A549 (cell line): ENCODE results near the gene FAM47A. TPM values are rescaled to one million over a fixed set of nuclear protein-coding genes. Genes with fewer than 3 reads are reported as not detected.

Experiments
- ATAC-seq, 2 experiments: fragments of 200-7000 bp in 1 of 2; fragments of >200 bp in 1 of 2; cut with Nextera tagmentation in 1 of 2; cut with Tn5 transposase in 1 of 2; 3 replicates each; pipeline versions ENCODE4 v1.8.0 to v1.9.1; 2018 to 2020; ENCODE audit warnings: mild to moderate bottlenecking in 1 of 2, moderate library complexity in 1 of 2
- CTCF ChIA-PET: fragments of 300-600 bp; sonication (Branson Sonifier 250); formaldehyde crosslinking; extraction: SDS; loops from one replicate; lab custom pipeline; 2021; ENCODE audit warnings: antibody characterized with exemption, inconsistent platforms; lab: Yijun Ruan, JAX
- POLR2A ChIA-PET: fragments of 350-600 bp; formaldehyde crosslinking; extraction: SDS; loops from one replicate; lab custom pipeline; 2021; ENCODE audit warnings: antibody characterized with exemption, inconsistent platforms; lab: Yijun Ruan, JAX
- DNase-seq, 2 experiments: peaks; one replicate each; pipeline versions ENCODE4 v3.0.0 to v3.0.0-alpha.2; 2011 to 2016; ENCODE audit warnings: low read depth in 1 of 2, low spot score in 1 of 2
- FAIRE-seq: peaks from 2 replicates; lab custom pipeline; 2011; peaks lifted over from hg19 to GRCh38; lab: Jason Lieb, UNC
- H3K27ac ChIP-seq, 2 experiments: fragments of >200 bp; sonication (Bioruptor Twin); formaldehyde crosslinking; 3 replicates each; pipeline ENCODE4 v1.5.1; 2016 to 2017
- H3K4me1 ChIP-seq: fragments of >200 bp; sonication (Bioruptor Twin); formaldehyde crosslinking; 3 replicates; pipeline ENCODE4 v1.6.1; 2016
- H3K4me2 ChIP-seq: fragments of >200 bp; sonication (Bioruptor Twin); formaldehyde crosslinking; 3 replicates; pipeline ENCODE4 v1.6.1; 2016
- H3K4me3 ChIP-seq: fragments of >200 bp; sonication (Bioruptor Twin); formaldehyde crosslinking; 3 replicates; pipeline ENCODE4 v1.5.1; 2016
- H3K9me3 ChIP-seq: fragments of >200 bp; sonication (Bioruptor Twin); formaldehyde crosslinking; 3 replicates; pipeline ENCODE4 v1.6.1; 2016
- CBX2 ChIP-seq: fragments of 200-600 bp; sonication (generic); IDR thresholded peaks from 2 replicates; pipeline ENCODE4 v1.6.1; 2016; ENCODE audit warnings: low read depth, mild to moderate bottlenecking, borderline replicate concordance
- CHD2 ChIP-seq: fragments of 150-350 bp; IDR thresholded peaks from 2 replicates; pipeline ENCODE4 v1.6.1; 2014; ENCODE audit warnings: low read length; ENCODE audit not compliant: partially characterized antibody
- CHD4 ChIP-seq: fragments of 200-600 bp; sonication (generic); IDR thresholded peaks from 2 replicates; pipeline ENCODE4 v1.6.1; 2016; ENCODE audit warnings: antibody characterized with exemption, mild to moderate bottlenecking, borderline replicate concordance
- EHF ChIP-seq: fragments of 250-450 bp; sonication (Bioruptor Pico); IDR thresholded peaks from 2 replicates; pipeline ENCODE4 v1.5.0; 2020; ENCODE audit warnings: mild to moderate bottlenecking
- EP300 ChIP-seq, 2 experiments: fragments of >200 bp; sonication (Bioruptor Twin); formaldehyde crosslinking; IDR thresholded peaks; 2 replicates in 1 of 2; 3 replicates in 1 of 2; pipeline ENCODE4 v1.6.1; 2016 to 2017
- FOSB ChIP-seq: fragments of 250-450 bp; sonication (Bioruptor Pico); IDR thresholded peaks from 2 replicates; pipeline ENCODE4 v1.5.0; 2020; ENCODE audit warnings: mild to moderate bottlenecking, moderate library complexity
- FOXS1 ChIP-seq: fragments of 250-450 bp; sonication (Bioruptor Pico); IDR thresholded peaks from 2 replicates; pipeline ENCODE4 v1.5.0; 2020; ENCODE audit warnings: mild to moderate bottlenecking, moderate library complexity
- GATA3 ChIP-seq: IDR thresholded peaks from 2 replicates; pipeline ENCODE4 v1.6.1; 2012; ENCODE audit warnings: borderline replicate concordance
- HDAC2 ChIP-seq: fragments of 200-600 bp; sonication (generic); IDR thresholded peaks from 2 replicates; pipeline ENCODE4 v1.6.1; 2016
- HEYL ChIP-seq: fragments of 250-450 bp; sonication (Bioruptor Pico); IDR thresholded peaks from 2 replicates; pipeline ENCODE4 v1.8.0; 2021; ENCODE audit warnings: mild to moderate bottlenecking, moderate library complexity
- HOXA7 ChIP-seq: fragments of 250-450 bp; sonication (Bioruptor Pico); IDR thresholded peaks from 2 replicates; pipeline ENCODE4 v1.5.0; 2020; ENCODE audit warnings: mild to moderate bottlenecking, moderate library complexity
- JUNB ChIP-seq: fragments of >200 bp; sonication (Bioruptor Twin); formaldehyde crosslinking; IDR thresholded peaks from 2 replicates; pipeline ENCODE4 v1.6.1; 2016
- MAFK ChIP-seq: fragments of 450-650 bp; IDR thresholded peaks from 2 replicates; pipeline ENCODE4 v1.6.1; 2014; ENCODE audit not compliant: partially characterized antibody
- MYC ChIP-seq: IDR thresholded peaks from 2 replicates; pipeline ENCODE4 v1.6.1; 2012; ENCODE audit warnings: mild to moderate bottlenecking, inconsistent platforms, low read length, improper control_type of control experiment, borderline replicate concordance
- NFE2L2 ChIP-seq: fragments of 150-350 bp; conservative IDR thresholded peaks from 2 replicates; pipeline ENCODE4 v1.6.1; 2014; ENCODE audit warnings: low read length
- POLR2A ChIP-seq: IDR thresholded peaks from 2 replicates; pipeline ENCODE4 v1.6.1; 2012; ENCODE audit warnings: mild to moderate bottlenecking, low read length
- RNF2 ChIP-seq: fragments of 200-600 bp; sonication (generic); IDR thresholded peaks from 2 replicates; pipeline ENCODE4 v1.6.1; 2016; ENCODE audit warnings: low read depth, mild to moderate bottlenecking, antibody characterized with exemption, moderate library complexity, borderline replicate concordance
- SREBF2 ChIP-seq: fragments of 450-650 bp; IDR thresholded peaks from 2 replicates; pipeline ENCODE4 v1.6.1; 2014; ENCODE audit warnings: mild to moderate bottlenecking, moderate library complexity
- TFCP2L1 ChIP-seq: fragments of 250-450 bp; sonication (Bioruptor Pico); IDR thresholded peaks from 2 replicates; pipeline ENCODE4 v1.5.0; 2021; ENCODE audit warnings: mild to moderate bottlenecking
- TP53 ChIP-seq: fragments of 250-450 bp; sonication (Bioruptor Pico); IDR thresholded peaks from 2 replicates; pipeline ENCODE4 v1.5.0; 2021; ENCODE audit warnings: mild to moderate bottlenecking, moderate library complexity
- ZNF302 ChIP-seq: fragments of 250-450 bp; sonication (Bioruptor Pico); IDR thresholded peaks from 2 replicates; pipeline ENCODE4 v1.9.0; 2021; ENCODE audit warnings: inconsistent platforms, mild to moderate bottlenecking, moderate library complexity
- WGBS: methylation state at CpG from one replicate; pipeline ENCODE4 v1.1.6; 2017; ENCODE audit errors: missing lambda C conversion rate; 5-methylcytosine and 5-hydroxymethylcytosine counted together
- polyA plus RNA-seq, 4 experiments: library from polyadenylated mRNA; depleted of rRNA in 3 of 4; stranded (reverse); fragments of >200 nt; fragmentation: RNase III in 1 of 4; extraction: RNeasy Plus Mini Kit Qiagen cat#74134 plus additional on column Dnase treatment in 1 of 4; gene quantifications; 2 replicates in 3 of 4; 3 replicates in 1 of 4; pipeline ENCODE4 v1.2.3, GENCODE V29; 2011 to 2017
- TF ChIP-seq, protein P1 (sequence below): IDR thresholded peaks from 2 replicates; pipeline ENCODE4 v1.6.1; 2012; ENCODE audit warnings: low read depth, borderline replicate concordance
- TF ChIP-seq, protein P2 (sequence below): IDR thresholded peaks from 2 replicates; pipeline ENCODE4 v1.6.1; 2012
- TF ChIP-seq, protein P3 (sequence below): fragments of >200 bp; sonication (Bioruptor Twin); formaldehyde crosslinking; IDR thresholded peaks from 3 replicates; pipeline ENCODE4 v1.5.1; 2016
- TF ChIP-seq, protein P4 (sequence below): fragments of >200 bp; sonication (Bioruptor Twin); formaldehyde crosslinking; IDR thresholded peaks from 2 replicates; pipeline ENCODE4 v1.6.1; 2016
- TF ChIP-seq, protein P5 (sequence below): fragments of 250-450 bp; sonication (Bioruptor Pico); IDR thresholded peaks from 2 replicates; pipeline ENCODE4 v1.5.0; 2021; ENCODE audit warnings: mild to moderate bottlenecking, moderate library complexity, borderline replicate concordance

Gene FAM47A
- polyA plus RNA-seq, 2 of the 4 experiments (the other 2 are of a cell fraction), result not detected

DNA sequence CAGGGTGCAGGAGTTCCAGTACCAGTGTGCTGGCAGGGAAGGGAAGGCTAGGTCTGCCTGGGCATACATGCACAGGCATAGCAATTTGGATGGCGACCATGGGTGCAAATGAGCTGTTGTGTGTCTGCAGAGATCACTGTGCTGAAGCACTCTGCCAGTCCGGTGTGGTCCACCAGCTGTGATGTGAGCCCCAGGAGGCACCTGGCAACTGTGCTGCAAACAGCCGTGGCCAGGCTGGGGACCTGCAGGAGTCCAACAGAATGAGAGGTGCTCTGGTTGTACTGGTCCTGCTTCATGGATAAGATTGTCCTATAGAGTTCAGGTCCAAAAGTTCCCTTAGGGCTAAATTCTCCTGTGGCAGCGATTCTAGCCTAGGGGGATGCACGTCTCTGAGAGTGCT, 6.1 kb downstream of the FAM47A start:
- TF ChIP-seq ZNF302 (CRISPR knock-in tag) (no peak), EP300 (IDR thresholded peaks at IDR 0.05) (no peak), GATA3 (no peak), NFE2L2 (no peak)
- TF ChIP-seq, protein P1, sequence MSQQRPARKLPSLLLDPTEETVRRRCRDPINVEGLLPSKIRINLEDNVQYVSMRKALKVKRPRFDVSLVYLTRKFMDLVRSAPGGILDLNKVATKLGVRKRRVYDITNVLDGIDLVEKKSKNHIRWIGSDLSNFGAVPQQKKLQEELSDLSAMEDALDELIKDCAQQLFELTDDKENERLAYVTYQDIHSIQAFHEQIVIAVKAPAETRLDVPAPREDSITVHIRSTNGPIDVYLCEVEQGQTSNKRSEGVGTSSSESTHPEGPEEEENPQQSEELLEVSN, result no peak
- TF ChIP-seq, protein P2, sequence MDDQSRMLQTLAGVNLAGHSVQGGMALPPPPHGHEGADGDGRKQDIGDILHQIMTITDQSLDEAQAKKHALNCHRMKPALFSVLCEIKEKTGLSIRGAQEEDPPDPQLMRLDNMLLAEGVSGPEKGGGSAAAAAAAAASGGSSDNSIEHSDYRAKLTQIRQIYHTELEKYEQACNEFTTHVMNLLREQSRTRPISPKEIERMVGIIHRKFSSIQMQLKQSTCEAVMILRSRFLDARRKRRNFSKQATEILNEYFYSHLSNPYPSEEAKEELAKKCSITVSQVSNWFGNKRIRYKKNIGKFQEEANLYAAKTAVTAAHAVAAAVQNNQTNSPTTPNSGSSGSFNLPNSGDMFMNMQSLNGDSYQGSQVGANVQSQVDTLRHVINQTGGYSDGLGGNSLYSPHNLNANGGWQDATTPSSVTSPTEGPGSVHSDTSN, result no peak
- H3K9me3 ChIP-seq, result no peaks in the 10 kb centered on the region
- H3K4me2 ChIP-seq, result no peak overlapping the region
- H3K27ac ChIP-seq, result no peak overlapping the region
- no peak overlapping the region for H3K4me3 ChIP-seq
- no peak for DNase-seq
- FAIRE-seq, result no peak
- ATAC-seq, result no peak
- ChIA-PET POLR2A (no interaction called here), CTCF (no interaction called here)
- H3K4me1 ChIP-seq, result no peaks in the 10 kb centered on the region
- 0% methylated on average over 2 of the region's 5 CpGs for WGBS

DNA sequence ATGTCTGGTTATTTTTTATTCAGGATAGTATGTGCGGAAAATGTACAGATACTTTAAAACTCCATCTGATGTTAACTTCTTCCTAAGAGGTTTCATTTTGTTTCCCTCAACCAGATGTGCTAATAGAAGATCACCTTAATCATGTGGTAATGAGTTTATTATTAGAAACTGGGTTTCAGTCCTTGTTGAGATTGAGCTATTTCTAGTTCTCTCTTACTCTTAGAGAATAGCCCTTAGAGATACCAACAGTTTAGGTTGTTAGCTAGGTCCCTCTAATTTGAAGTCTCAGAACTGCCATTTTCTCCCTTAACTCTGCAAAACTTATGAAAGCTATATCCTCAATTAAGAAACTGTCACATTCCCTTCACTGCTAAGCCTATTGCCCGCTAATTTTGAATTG, 13.0 kb downstream of the FAM47A start:
- TF ChIP-seq TFCP2L1, result no peak
- TF ChIP-seq SREBF2, result no peak
- no peak for TF ChIP-seq RNF2
- TF ChIP-seq, protein P1, result no peak
- TF ChIP-seq FOXS1, result no peak
- TF ChIP-seq TP53, result no peak
- no peak for TF ChIP-seq MYC
- no peak for TF ChIP-seq HEYL (CRISPR knock-in tag)
- 35% methylated on average over 2 of the region's 2 CpGs for WGBS
- POLR2A ChIA-PET, result no interaction called here

DNA sequence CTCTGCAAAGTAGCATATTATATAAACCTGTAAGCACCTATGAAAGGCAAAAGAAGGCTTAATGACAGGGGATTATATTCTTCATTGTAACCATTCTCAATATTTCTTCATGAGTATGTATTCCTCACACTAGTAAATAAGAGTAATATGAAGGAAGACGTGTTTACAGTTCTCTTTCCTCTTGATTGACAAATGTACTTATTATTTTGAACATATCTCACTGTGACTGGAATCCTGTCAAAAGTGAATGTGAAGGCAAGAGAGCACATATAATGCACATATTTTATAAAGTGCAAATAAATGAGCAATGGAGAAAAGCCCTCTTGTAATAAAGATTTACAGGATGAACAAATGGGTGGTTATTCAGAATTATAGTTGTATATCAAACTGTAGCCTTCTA, 19.7 kb downstream of the FAM47A start:
- Histone ChIP-seq H3K27ac (no peak overlapping the region), H3K4me3 (no peak overlapping the region), H3K4me2 (no peak overlapping the region), H3K9me3 (no peaks in the 10 kb centered on the region), H3K4me1 (no peaks in the 10 kb centered on the region)
- no peak for DNase-seq
- FAIRE-seq, result no peak
- 0% methylated on average over 1 of the region's 1 CpG for WGBS
- CTCF ChIA-PET, result no interaction called here
- TF ChIP-seq GATA3 (no peak), MAFK (no peak), ZNF302 (CRISPR knock-in tag) (no peak), HEYL (CRISPR knock-in tag) (no peak), CBX2 (no peak), CHD2 (no peak), EHF (CRISPR knock-in tag) (no peak), CHD4 (no peak), JUNB (no peak), HDAC2 (no peak), FOSB (CRISPR knock-in tag) (no peak), HOXA7 (CRISPR knock-in tag) (no peak), POLR2A (no peak)
- TF ChIP-seq, protein P3, sequence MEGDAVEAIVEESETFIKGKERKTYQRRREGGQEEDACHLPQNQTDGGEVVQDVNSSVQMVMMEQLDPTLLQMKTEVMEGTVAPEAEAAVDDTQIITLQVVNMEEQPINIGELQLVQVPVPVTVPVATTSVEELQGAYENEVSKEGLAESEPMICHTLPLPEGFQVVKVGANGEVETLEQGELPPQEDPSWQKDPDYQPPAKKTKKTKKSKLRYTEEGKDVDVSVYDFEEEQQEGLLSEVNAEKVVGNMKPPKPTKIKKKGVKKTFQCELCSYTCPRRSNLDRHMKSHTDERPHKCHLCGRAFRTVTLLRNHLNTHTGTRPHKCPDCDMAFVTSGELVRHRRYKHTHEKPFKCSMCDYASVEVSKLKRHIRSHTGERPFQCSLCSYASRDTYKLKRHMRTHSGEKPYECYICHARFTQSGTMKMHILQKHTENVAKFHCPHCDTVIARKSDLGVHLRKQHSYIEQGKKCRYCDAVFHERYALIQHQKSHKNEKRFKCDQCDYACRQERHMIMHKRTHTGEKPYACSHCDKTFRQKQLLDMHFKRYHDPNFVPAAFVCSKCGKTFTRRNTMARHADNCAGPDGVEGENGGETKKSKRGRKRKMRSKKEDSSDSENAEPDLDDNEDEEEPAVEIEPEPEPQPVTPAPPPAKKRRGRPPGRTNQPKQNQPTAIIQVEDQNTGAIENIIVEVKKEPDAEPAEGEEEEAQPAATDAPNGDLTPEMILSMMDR, result no peak
- TF ChIP-seq, protein P4, sequence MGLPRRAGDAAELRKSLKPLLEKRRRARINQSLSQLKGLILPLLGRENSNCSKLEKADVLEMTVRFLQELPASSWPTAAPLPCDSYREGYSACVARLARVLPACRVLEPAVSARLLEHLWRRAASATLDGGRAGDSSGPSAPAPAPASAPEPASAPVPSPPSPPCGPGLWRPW, result no peak
- TF ChIP-seq, protein P5, sequence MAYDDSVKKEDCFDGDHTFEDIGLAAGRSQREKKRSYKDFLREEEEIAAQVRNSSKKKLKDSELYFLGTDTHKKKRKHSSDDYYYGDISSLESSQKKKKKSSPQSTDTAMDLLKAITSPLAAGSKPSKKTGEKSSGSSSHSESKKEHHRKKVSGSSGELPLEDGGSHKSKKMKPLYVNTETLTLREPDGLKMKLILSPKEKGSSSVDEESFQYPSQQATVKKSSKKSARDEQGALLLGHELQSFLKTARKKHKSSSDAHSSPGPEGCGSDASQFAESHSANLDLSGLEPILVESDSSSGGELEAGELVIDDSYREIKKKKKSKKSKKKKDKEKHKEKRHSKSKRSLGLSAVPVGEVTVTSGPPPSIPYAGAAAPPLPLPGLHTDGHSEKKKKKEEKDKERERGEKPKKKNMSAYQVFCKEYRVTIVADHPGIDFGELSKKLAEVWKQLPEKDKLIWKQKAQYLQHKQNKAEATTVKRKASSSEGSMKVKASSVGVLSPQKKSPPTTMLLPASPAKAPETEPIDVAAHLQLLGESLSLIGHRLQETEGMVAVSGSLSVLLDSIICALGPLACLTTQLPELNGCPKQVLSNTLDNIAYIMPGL, result no peak
- no peak for ATAC-seq
- POLR2A ChIA-PET, result no interaction called here

More for the DNA sequence above, 13.0 kb downstream of the FAM47A start:
- CTCF ChIA-PET, result no interaction called here
- Histone ChIP-seq H3K4me1 (no peaks in the 10 kb centered on the region), H3K9me3 (no peaks in the 10 kb centered on the region), H3K27ac (no peak overlapping the region), H3K4me3 (no peak overlapping the region), H3K4me2 (no peak overlapping the region)
- no peak for ATAC-seq
- no peak for DNase-seq
- no peak for FAIRE-seq
